GM18499 (cell line): ENCODE results near the gene TYW3.

ENCODE experiments used
- ATAC-seq: cut with Tn5 transposase; IDR thresholded peaks from one replicate; pipeline ENCODE4 v1.9.1; 2021; ENCODE audit warnings: moderate number of reproducible peaks; ENCODE audit not compliant: insufficient read depth, unreplicated experiment

The TYW3 gene

GRCh38 chr1:74779750-74780149, 46.8 kb downstream of the TYW3 start:
- no peak for ATAC-seq

- no peak for ATAC-seq
Observed at GRCh38 chr1:74780594-74780993, 47.6 kb downstream of the TYW3 start.

- ATAC-seq, result no peak
Observed at GRCh38 chr1:74785944-74786343, 53.0 kb downstream of the TYW3 start.

- ATAC-seq, result no peak
Observed at GRCh38 chr1:74790453-74790852, 57.5 kb downstream of the TYW3 start.

GRCh38 chr1:74791491-74791890, 58.5 kb downstream of the TYW3 start:
- ATAC-seq, result no peak

- no peak for ATAC-seq
Observed at GRCh38 chr1:74799119-74799657, 66.2 kb downstream of the TYW3 start.

GRCh38 chr1:74811436-74812179, 78.7 kb downstream of the TYW3 start:
- peak; percentile 38 for ATAC-seq

GRCh38 chr1:74812180-74812541, 79.2 kb downstream of the TYW3 start:
- peak; percentile 95 for ATAC-seq
